MG63 (cell line): Measurements from ENCODE around the gene HPS4. TPM values are rescaled to one million over a fixed set of nuclear protein-coding genes. Genes with fewer than 3 reads are reported as not detected.
"Not testable (repeated sequence)": the region's sequence is repeated elsewhere in the genome, so short reads cannot be mapped to it uniquely, and the experiment has no call there.

Source experiments
- DNase-seq: peaks from one replicate; pipeline ENCODE4 v3.0.0-alpha.2; 2020
- H3K27me3 ChIP-seq: fragments of 250-450 bp; sonication (Bioruptor Pico); 2 replicates; pipeline ENCODE4 v1.5.1; 2020; ENCODE audit warnings: mild to moderate bottlenecking, moderate library complexity
- H3K36me3 ChIP-seq: fragments of 250-450 bp; sonication (Bioruptor Pico); 2 replicates; pipeline ENCODE4 v1.5.1; 2020; ENCODE audit warnings: mild to moderate bottlenecking, moderate library complexity
- H3K4me3 ChIP-seq: fragments of 250-450 bp; sonication (Bioruptor Pico); 2 replicates; pipeline ENCODE4 v1.5.1; 2020; ENCODE audit warnings: mild to moderate bottlenecking, moderate library complexity
- H3K9me3 ChIP-seq: fragments of 250-450 bp; sonication (Bioruptor Pico); 2 replicates; pipeline ENCODE4 v1.5.1; 2020; ENCODE audit warnings: mild to moderate bottlenecking, moderate library complexity
- total RNA-seq: library from RNA; depleted of rRNA; stranded (reverse); fragments of >200 nt; shearing (Covaris generic); gene quantifications from 2 replicates; pipeline ENCODE4 v1.2.3, GENCODE V29; 2014; ENCODE audit warnings: low replicate concordance; rRNA removed

The HPS4 gene
- 13.0 and 13.9 TPM in 2 replicates for total RNA-seq

DNA sequence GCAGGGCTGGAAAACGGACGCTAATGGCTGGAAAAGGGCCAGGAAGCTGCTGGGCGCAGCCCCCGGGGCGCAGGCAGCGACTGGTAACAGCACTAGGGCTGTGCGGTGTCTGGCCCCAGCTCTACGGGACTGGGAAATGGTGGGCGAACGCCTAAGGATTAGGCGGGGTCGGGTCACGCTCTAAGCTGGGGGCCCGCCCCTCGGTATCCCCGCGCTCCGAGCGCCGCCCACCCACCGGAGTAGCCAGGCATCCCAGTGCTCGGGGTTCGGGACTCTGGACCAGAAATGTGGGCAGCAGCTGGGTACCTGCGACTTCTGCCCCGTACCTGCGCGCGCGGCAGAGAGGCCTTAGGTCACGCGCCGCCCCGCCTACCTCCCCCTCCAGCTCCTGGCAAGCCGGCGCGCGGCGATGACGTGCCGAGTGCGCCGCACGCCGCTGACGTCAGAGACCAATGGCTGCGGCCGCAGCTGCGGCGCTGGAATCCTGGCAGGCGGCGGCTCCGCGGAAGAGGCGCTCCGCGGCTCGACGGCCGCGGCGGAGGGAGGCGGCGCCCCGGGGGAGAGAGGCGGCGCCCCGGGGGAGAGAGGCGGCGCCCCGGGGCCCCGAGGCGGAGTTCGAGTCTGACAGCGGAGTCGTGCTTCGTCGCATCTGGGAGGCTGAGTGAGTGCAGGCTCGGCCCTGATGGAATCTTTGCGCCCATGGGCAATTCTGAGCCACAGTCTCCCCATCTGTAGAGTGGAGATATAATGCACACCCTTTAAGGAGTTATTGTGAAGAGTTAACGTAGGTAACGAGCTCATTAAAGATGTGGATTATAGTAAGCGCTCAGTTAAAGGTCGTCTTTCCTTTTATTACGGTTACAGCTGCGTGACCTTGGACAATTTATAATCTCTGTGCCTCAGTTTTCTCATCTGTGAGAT is at the start of gene HPS4, which contains the start of gene SRRD:
Gene HPS4 (minus strand): TSS at position 345 of the 921 bp plus-strand sequence. CDS start 2,021 bp downstream, outside the sequence.
Gene SRRD (plus strand): TSS at position 439 of the 921 bp plus-strand sequence. CDS start 14 bp downstream, at position 453.
- H3K36me3 ChIP-seq, result peaks cover 26% of the 10 kb centered on the region
- H3K4me3 ChIP-seq, result peak within 1 kb of the TSS; percentile 97
- H3K27me3 ChIP-seq, result no peaks in the 10 kb centered on the region
- H3K9me3 ChIP-seq, result no peaks in the 10 kb centered on the region
- peak; percentile 87 for DNase-seq

DNA sequence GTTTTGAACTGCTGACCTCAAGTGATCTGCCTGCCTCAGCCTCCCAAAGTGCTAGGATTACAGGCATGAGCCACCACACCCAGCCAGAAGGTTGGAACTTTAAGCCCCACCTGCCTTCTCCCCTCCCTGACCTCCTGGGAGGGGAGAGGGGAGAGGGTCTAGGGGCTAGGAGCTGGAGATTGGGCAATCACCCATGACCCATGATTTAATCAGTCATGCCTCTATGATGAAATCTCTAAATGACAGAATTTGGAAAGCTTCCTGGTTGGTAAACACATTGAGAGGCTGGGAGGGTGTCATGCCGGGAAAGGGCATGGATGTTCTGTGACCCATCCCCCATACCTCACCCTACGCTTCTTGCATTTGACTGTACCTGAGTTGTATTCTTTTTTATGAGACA is 45.8 kb upstream of the HPS4 start:
- Histone ChIP-seq H3K36me3 (peaks cover 8% of the 10 kb centered on the region), H3K27me3 (no peaks in the 10 kb centered on the region), H3K4me3 (no peak overlapping the region), H3K9me3 (no peaks in the 10 kb centered on the region)
- no peak for DNase-seq

DNA sequence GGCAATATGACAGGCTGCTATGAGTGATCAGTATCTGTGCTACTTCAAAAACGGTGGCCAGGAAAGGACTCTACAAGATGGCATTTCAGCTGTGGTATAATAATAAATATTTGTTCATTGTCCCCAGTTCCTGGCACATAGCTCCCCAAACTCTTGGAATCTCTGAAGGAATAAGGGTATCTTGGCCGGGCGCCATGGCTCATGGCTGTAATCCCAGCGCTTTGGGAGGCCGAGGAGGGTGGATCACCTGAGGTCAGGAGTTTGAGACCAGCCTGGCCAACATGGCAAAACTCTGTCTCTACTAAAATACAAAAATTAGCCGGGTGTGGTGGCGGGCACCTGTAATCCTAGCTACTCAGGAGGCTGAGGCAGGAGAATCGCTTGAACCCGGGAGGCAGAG is 44.9 kb upstream of the HPS4 start:
- H3K9me3 ChIP-seq, DNase-seq, H3K4me3 ChIP-seq, H3K27me3 ChIP-seq, H3K36me3 ChIP-seq: not testable (repeated sequence)

DNA sequence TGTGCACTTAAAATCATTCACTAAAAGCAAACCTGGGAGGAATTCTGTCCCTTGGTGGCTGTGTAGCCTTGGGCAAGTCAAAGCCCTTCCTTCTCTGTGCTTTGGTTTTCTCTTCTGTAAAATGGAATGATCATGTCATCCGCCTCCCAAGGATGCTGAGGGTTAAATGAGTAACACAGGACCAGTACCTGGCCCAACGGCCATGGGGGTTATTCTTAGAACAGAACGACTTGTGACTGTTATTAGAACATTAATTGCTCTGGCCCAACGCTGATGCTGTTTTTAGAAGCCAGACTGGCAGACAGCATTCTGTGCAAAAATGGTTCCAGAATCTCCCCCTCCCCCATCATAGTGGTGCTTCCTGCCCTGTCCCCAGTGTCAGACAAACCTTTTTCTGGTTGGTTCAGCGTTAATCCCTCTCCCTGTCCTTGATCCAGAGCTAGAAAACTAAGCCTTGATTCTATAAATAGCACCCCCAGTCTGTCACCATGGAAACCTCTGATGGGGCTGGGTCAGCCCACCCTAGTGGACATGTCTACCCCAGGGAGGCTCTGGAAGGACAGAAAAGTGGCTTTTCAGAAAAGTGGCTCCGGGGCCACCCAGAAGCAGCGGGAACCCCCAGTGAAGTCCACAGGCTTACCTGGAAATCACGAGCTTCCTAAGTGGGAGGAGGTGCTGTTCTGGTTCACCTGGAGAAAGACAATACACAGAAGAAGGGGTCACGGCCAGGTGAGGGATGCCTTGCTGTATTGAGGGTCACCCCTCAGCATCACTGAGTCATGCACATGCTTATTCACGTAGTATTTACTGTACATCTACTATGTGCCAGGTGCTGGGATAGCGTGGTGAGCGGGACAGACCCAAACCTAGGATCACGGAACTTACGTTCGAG is 44.2 kb upstream of the HPS4 start:
- Histone ChIP-seq H3K36me3 (peaks cover 8% of the 10 kb centered on the region), H3K9me3 (no peaks in the 10 kb centered on the region), H3K4me3 (no peak overlapping the region), H3K27me3 (no peaks in the 10 kb centered on the region)
- DNase-seq, result no peak

DNA sequence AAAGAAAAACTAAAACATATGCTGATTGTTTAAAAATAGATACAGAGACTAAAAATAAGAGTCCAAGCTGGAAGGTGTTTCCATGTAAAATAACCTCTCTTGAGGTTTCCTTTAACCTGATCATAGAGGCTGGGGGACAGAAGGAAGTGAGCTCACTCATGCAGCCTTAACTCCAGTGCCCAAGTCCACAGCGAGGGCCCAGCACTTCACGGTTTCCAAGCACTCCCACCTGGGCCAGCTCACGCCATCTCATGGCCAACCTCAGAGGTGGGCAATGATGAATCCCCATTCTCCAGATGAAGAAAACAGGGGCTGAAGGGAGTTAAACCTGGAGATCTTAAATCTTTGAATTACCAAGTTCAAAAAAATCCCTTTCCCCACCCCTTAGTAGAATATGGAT is 43.6 kb upstream of the HPS4 start:
- no peak for DNase-seq
- Histone ChIP-seq H3K27me3 (no peaks in the 10 kb centered on the region), H3K9me3 (no peaks in the 10 kb centered on the region), H3K36me3 (peaks cover 7% of the 10 kb centered on the region), H3K4me3 (no peak overlapping the region)

DNA sequence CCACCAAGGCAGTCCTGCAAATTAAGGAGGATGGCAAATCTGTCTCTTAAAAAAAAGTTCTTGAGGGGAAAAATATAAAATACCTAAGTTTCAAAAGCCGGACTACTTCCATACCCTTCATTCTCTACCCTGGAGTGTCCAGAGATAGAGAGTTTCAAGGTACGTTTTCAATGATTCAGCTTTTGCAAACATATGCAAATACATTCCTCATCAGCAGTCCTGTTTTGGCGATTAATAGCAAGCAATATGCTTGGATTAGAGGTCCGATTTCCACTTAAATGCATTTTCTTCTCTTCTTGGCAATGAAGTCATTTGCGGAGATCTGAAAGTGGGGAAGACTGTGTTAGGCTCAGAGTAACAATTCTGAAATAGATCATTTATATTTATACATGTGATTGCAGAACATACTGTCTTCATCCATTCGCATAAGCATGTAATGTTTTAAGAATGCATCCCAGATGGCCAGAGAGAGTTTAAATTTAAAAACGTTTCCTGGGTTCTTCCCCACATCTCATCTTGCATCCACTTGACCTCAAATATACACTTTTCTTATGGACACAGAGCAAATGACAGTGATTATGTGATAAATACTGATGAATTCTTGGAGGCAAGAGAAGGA is 42.5 kb upstream of the HPS4 start:
- H3K4me3 ChIP-seq, result no peak overlapping the region
- no peaks in the 10 kb centered on the region for H3K9me3 ChIP-seq
- no peak for DNase-seq
- H3K36me3 ChIP-seq, result no peaks in the 10 kb centered on the region; the same call in none of the 2 replicates
- H3K27me3 ChIP-seq, result no peaks in the 10 kb centered on the region

DNA sequence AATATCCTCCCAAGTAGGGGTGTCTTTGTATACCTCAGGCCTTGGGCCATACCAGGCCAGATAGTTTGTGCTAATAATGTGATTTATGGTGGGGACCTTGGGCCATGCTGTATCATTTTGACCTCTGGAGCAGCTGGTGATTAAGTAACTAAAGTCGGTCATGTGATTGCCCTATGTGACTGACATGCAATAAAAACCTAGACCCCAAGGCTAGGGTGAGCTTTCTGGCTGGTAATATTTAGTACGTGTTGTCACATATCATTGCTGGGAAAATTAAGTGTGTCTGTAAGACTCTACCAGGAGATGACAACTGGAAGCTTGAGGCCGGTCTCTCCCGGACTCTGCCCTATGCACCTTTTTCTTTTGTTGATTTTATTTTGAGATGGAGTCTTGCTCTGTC is 41.3 kb upstream of the HPS4 start:
- no peaks in the 10 kb centered on the region; the same call in none of the 2 replicates for H3K36me3 ChIP-seq
- H3K4me3 ChIP-seq, result no peak overlapping the region
- no peaks in the 10 kb centered on the region for H3K9me3 ChIP-seq
- DNase-seq, result no peak
- H3K27me3 ChIP-seq, result no peaks in the 10 kb centered on the region

DNA sequence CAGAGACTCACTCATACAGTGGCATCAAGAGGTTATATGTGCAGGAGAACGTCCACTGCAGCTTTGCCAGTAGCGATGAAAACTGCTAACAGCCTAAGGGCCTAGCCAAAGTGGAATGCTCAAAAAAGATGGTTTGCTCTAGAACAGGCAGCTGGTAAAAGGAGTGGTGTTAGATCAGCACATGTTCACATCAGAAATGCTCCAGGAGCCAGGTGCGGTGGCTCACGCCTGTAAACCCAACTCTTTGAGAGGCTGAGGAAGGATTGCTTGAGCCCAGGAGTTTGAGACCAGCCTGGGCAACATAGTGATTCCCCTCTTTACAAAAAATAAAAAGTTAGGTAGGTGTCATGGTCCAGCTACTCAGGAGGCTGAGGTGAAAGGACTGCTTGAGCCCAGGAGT is 39.0 kb upstream of the HPS4 start:
- DNase-seq, result no peak
- H3K36me3 ChIP-seq, result no peaks in the 10 kb centered on the region; the same call in 1 of the 2 replicates
- H3K27me3 ChIP-seq, result no peaks in the 10 kb centered on the region
- no peaks in the 10 kb centered on the region for H3K9me3 ChIP-seq
- no peak overlapping the region for H3K4me3 ChIP-seq

DNA sequence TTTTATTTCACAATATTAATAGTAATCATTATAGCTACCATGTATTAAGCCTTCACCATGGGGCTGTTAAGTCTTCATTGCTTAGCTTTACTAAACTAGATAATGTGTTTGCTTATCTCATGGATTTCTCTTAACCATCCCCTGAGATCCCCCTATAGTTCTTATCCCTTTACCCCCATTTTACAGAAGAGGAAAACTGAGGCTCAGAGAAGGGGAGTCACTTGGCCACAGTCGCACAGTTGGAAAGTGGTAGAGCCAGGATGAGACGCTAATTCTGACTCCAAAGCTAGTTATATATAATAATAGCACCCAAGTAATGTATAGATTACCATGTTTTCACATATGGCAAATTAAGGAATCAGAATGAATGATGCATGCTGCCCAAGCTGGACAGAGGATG is 38.4 kb upstream of the HPS4 start:
- H3K36me3 ChIP-seq, result no peaks in the 10 kb centered on the region; the same call in 1 of the 2 replicates
- H3K27me3 ChIP-seq, result no peaks in the 10 kb centered on the region
- no peak overlapping the region for H3K4me3 ChIP-seq
- H3K9me3 ChIP-seq, result no peaks in the 10 kb centered on the region
- DNase-seq, result no peak

DNA sequence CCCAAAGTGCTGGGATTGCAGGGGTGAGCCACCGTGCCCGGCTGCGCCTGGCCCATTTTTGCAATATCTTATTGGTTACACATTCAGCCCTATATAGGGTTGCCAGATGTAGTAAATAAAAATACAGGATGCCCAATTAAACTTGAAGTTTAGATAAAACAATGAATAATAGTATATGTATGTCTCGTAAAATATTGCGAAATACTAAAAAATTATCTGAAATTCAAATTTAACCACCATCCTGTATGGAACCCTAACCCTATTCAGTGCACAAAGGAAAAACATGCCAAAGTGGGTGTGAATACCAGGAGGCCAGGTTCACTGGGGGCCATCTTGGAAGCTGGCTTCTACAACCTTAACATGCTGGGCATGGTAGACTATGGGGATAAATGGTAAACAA is 33.8 kb upstream of the HPS4 start:
- Histone ChIP-seq H3K27me3 (no peaks in the 10 kb centered on the region), H3K36me3 (no peaks in the 10 kb centered on the region), H3K9me3 (no peaks in the 10 kb centered on the region), H3K4me3 (no peak overlapping the region)
- no peak for DNase-seq

DNA sequence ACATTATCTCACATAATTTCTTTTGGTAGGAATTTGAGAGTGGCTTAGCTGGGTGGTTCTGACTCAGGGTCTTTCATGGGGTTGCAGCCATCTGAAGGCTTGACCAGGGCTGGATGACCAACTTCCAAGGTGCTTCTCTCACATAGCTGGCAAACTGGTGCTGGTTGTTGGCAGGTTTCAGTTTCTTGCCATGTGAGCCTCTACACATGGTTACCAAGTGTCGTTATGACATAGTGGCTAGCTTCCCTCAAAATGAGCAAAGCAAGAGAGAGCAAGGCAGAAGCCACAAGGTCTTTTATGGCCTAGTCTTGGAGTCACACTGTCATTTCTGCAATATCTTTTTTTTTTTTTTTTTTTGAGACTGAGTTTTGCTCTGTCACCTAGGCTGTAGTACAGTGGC is 32.9 kb upstream of the HPS4 start:
- Histone ChIP-seq H3K4me3 (no peak overlapping the region), H3K27me3 (no peaks in the 10 kb centered on the region), H3K36me3 (peaks cover 2% of the 10 kb centered on the region; the same call in 1 of the 2 replicates), H3K9me3 (no peaks in the 10 kb centered on the region)
- DNase-seq, result no peak

DNA sequence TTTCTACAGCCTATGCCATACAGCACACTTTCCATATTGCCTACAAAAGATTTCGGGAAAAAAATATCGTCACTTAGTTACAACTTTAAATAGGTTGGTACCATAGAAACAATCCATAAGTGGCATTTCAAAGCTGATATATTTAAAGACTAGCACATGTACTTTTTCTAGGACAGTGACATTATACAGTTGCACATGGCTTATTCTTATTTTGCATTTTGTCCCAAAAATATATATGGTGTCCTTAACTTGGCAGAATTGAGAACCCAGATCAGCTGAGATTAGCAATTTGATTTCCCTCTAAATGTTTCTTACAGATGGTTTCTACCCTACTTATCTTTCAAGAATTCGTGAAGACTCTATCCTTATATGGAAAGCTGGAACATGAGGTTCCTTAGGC is 32.3 kb upstream of the HPS4 start:
- no peaks in the 10 kb centered on the region for H3K9me3 ChIP-seq
- H3K4me3 ChIP-seq, result no peak overlapping the region
- peaks cover 2% of the 10 kb centered on the region; the same call in 1 of the 2 replicates for H3K36me3 ChIP-seq
- no peak for DNase-seq
- no peaks in the 10 kb centered on the region for H3K27me3 ChIP-seq

DNA sequence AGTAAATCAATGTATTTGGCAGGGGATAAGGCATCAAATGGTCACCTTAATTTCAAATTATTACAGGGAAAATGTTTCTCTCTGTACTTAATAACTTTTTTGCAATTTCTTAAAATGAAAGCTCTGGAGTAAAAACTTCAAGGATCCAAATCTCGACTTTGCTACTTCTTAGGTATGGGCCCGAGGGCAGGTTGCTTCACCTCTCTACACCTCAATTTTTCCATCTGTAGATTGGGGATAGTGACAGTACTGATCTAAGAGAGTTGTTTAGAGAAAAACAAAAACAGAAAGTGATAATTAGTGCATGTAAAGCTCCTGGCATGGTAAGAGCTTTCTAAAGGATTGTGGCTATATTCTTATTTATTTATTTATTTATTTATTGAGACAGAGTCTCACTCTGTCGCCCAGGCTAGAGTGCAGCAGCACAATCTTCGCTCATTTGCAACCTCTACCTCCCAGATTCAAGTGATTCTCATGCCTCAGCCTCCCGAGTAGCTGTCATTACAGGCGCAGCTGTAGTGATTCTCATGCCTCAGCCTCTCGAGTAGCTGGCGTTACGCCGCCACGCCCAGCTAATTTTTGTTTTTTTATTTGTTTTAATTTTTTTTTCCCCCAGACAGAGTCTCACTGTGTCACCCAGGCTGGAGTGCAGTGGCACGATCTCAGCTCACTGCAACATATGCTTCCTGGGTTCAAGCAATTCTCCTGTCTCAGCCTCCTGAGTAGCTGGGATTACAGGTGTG is 31.0 kb upstream of the HPS4 start:
- DNase-seq, result no peak
- Histone ChIP-seq H3K36me3 (peaks cover 14% of the 10 kb centered on the region), H3K27me3 (no peaks in the 10 kb centered on the region), H3K4me3 (no peak overlapping the region), H3K9me3 (no peaks in the 10 kb centered on the region)

DNA sequence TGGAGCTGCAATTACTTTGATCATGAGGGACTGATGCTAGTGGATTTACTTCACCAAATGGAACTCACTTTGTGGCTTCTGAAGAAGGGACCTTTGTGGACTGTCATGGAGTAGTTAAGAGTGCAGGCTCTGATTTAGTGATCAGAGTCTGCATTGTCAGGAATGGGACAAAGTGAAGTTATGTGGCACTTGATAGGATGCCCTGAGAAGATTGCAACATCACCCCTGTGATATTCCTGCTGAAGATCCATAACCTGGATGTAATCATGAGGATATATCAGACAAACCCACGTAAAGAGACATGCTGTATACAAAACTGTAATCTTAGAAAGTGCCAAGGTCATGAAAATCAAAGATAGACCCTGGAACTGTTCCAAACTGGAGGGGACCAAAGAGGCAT is 30.3 kb upstream of the HPS4 start:
- DNase-seq, result no peak
- H3K36me3 ChIP-seq, result peaks cover 22% of the 10 kb centered on the region
- H3K9me3 ChIP-seq, result no peaks in the 10 kb centered on the region
- no peak overlapping the region for H3K4me3 ChIP-seq
- no peaks in the 10 kb centered on the region for H3K27me3 ChIP-seq

DNA sequence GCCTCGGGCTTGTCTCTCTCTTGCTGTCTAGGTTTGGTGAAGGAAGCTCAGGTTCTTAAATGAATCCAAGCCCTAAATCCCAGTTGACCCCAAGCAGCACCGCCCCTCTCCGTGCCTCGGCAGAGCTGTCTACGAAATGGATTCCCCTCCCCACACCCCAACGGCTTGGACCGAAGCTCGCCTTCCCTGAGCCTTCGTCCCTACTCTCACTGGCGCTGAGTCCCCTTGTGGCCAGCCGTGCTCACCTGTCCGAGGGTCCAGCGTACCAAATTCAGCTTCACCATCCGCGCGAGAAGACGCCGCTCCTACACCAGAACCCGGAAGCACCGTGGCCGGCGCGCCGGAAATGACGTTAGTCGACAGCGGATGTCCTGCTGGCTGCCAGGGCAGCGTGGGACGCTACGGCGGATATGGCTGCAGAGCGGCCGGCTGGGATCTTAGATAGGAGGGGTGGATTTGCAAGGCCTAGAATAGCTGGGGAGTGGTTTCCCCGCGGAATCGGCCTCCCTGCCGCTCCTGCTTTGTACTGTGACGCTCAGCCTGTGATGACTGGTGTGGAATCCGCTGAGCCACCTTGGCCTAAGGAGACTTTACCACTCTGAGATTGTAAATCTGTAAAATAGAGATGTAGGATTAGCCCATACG is 28.7 kb upstream of the HPS4 start, which contains the start of gene TFIP11:
Gene TFIP11 (minus strand): TSS at position 325 of the 645 bp plus-strand sequence. CDS start 2,201 bp downstream, outside the sequence.
- no peaks in the 10 kb centered on the region for H3K27me3 ChIP-seq
- DNase-seq, result peak; percentile 94
- H3K9me3 ChIP-seq, result no peaks in the 10 kb centered on the region
- peak within 1 kb of the TSS; percentile 81 for H3K4me3 ChIP-seq
- peaks cover 27% of the 10 kb centered on the region for H3K36me3 ChIP-seq
